IPS DF 4.7 (cell line): ENCODE data around the gene SLC51B.
"Not testable (repeated sequence)": the region's sequence is repeated elsewhere in the genome, so short reads cannot be mapped to it uniquely, and the experiment has no call there.

Source experiments
- DNase-seq: peaks from one replicate; pipeline ENCODE4 v3.0.0-alpha.2; 2013; ENCODE audit warnings: low spot score; ENCODE audit errors: extremely low read depth

The SLC51B gene

GRCh38 chr15:65041787-65042186, 3.4 kb upstream of the SLC51B start:
- no peak for DNase-seq

- no peak for DNase-seq
These were observed 2.3 kb upstream of the SLC51B start for GRCh38 chr15:65042776-65043327.

DNA sequence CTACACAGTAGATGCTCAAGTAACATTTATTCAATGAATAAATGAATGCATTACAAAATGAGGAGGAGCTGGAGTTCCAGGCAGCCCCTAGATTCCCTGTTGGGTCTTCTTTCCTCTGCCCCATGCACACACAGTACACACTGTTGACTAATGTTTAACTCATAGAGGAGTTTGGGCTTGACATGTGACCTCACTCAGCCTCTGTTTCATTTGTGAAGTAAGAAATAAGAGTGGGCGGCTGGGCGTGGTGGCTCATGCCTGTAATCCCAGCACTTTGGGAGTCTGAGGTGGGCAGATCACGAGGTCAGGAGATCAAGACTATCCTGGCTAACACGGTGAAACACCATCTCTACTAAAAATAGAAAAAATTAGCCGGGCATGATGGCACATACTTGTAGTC, 969 bp upstream of the SLC51B start:
- DNase-seq: not testable (repeated sequence)

GRCh38 chr15:65048241-65048640, 3.1 kb downstream of the SLC51B start:
- DNase-seq: no peak

DNA sequence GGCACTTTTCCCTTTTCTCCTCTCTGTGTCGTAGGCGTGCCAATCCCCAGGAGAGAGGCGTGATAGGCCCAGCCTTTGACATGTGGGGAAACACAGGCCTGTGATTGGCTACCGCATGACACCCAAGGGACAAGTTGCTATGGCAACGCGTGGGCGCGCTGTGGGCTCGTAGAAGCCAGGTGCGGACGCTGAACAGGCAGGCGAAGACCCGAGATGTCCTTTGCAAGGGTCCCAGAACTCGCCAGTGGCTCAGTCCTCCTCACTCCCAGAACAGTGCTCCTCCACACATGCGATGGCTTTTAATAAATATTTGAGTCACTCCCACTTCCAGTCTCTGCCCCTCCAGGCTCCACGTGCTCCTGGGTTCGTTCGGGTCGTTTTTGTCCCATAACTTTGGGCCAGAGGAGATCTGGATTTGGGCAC, 4.2 kb downstream of the SLC51B start:
- peak; percentile 90 for DNase-seq

- DNase-seq: no peak
These were observed 5.1 kb downstream of the SLC51B start for GRCh38 chr15:65050270-65050669.

DNA sequence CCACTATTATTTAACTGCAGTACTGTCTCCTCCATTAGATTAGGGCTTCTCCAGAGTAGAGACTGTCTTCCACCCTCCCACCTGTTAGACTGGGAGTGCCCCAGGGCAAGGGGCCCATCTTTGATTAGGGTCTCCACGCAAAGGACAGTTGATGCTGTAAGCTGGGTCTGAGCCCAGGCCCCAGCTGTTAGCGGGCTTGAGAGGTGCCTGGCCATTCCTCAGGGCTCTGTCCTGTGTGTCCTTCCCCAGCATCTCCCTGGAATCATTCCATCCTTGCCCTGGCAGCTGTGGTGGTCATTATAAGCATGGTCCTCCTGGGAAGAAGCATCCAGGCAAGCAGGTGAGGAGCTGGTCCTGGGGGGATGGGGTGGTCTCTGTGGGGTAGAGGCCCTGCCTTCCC, 6.1 kb downstream of the SLC51B start:
- no peak for DNase-seq

DNA sequence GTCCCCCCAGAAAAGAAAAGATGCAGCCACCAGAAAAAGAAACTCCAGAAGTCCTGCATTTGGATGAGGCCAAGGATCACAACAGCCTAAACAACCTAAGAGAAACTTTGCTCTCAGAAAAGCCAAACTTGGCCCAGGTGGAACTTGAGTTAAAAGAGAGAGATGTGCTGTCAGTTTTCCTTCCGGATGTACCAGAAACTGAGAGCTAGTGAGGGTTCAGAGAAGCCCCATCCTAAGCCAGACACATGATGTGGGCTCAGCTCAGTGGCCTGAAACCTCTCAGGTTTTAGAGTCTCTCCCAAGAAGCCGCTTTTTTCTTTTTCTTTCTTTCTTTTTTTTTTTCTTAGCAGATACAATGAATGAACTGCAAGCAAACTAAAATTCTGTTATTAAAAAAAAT, 7.8 kb downstream of the SLC51B start:
- no peak for DNase-seq

DNA sequence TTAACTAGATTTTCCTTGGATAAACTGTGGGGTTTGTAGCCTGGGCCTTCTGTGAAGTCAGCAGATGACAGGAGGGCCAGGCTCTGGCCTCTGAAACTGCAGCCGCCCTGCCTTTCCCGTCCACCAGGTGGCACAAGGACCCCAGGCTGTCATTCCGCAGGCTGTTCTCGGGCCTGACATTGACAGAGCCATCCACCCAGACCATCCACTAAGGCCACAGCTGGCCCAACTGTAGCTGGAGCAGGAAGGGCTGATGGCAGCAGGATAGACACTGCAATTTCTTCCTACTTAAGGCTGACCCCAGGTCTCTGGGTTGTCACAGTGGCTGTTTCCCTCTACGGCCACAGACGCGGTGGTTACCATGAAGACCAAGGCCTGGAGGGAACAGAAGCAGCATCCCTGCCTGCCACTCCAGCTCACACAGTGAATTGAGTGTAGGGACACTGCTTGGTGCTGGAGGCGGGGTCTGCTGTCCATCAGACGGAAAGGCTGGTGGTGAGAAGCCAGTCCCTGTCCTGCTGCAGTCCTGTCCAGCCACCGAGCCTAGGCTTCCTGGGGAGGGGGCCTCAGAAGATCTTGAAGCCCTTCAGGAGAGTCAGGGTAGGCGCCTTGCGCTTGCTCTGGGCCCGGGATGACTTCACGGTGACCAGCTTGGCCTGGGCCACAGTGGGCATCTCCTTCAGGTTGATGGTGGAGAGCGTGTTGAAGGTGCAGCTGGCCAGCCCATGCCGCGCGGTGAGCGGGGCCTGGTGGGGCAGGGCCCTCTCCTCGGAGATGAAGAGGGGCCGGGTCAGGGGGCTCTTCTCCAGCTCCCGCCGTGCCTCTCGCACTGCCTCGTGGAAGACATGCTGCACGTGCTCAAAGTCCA, 9.4 kb downstream of the SLC51B start:
- no peak for DNase-seq

DNA sequence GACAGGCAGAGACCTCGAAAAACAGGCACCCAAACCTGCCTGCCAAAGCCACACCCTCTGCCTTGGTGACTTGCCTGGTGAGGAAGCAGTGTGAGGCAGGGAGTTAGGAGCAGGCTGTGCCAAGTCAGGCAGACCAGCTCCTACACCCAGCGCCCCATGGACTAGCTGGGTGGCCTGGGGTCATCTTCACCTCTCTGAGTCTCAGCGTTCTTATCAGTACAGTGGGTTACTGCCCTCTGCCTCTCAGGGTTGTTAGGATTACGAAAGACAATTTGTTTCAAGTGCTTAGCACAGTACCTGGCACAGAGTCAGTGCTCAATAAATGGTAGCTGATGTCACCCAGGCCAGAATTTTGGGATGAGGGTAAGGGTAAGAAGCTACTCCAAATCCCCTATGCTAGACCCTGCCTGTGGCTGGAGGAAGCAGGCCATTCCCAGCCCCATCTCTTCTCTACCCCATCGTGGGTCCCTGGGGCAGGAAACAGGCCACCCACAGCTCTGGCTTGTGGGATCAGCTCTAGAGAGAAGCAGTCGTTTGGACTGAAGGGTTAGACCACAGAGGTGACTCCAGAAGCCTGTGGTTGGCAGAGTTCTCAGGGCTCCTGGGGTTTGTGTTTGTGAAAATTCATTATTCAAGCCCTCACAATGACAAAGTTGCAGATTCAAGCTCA, 10.1 kb downstream of the SLC51B start:
- DNase-seq: no peak

- DNase-seq: no peak
These were observed 10.9 kb downstream of the SLC51B start for GRCh38 chr15:65056106-65056505.

DNA sequence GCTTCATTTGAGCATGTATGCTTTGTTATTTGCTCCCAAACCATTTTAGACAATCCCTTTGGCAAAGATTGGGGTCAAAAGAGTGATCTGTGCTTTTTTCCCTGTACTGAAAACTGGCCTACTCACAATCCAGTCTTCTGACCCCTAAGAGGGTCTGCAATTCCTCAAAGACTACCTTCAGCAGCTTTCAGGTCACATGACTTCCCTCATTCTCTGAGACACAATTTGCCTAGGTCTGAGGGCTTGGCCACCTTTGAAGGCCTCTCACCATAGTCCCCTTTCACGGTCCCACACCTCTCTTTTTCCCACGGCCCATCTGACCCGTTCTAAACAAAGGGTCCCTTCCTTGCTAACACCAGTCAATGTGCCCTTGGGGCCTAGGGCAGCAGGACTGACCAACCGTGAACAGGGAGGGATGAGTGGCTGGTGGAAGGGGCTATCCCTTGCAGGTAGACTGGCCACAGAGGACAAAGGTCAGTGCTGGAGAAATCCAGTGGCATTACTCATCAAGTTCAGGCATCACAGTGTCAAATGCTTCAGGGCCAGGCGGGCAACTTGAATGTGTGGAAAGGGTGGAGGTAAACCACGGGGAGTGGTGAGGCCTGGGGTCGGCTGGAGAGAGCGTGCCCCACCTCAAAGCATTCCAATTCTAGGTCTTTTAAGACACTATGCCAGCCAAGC, 11.8 kb downstream of the SLC51B start:
- DNase-seq: no peak

DNA sequence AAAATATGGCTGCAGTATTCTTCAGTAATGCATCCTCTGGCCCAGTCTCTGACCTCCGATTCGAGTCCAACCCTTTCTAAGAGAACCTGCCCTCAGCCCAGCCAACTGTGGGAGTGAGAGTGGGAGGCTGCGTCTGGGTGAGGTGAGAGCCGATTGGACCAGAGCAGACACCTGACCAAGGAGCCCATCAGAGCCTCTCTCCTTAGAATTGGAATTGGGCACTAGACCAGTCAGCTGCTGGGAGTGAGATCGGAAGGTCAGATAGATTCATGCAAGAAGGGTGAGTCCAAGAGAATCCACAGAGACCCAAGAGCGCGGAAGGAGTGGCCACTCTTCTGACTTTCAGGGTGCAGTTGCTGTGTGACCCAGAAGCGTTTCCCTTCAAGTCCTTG, 12.4 kb downstream of the SLC51B start:
- DNase-seq: no peak

- no peak for DNase-seq
These were observed 13.5 kb downstream of the SLC51B start for GRCh38 chr15:65058394-65059368.

DNA sequence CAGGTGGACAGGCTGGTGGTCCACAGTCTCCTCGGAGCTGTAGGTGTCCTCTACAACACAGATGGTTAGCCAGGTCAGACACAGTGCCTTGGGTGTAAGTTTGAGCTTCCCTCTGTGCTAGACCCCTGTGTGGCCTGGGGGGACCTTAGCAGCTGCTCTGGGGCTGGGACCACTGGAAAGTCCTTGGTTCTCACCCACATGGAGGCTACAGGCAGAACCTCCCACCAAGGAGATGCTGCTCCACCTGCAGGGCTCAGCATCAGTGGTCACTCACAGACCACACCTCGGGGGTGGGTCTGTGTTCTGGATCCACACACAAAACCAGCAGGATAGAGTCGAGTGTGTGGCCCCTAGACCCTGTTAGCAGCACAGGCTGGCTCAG, 14.2 kb downstream of the SLC51B start:
- DNase-seq: no peak

DNA sequence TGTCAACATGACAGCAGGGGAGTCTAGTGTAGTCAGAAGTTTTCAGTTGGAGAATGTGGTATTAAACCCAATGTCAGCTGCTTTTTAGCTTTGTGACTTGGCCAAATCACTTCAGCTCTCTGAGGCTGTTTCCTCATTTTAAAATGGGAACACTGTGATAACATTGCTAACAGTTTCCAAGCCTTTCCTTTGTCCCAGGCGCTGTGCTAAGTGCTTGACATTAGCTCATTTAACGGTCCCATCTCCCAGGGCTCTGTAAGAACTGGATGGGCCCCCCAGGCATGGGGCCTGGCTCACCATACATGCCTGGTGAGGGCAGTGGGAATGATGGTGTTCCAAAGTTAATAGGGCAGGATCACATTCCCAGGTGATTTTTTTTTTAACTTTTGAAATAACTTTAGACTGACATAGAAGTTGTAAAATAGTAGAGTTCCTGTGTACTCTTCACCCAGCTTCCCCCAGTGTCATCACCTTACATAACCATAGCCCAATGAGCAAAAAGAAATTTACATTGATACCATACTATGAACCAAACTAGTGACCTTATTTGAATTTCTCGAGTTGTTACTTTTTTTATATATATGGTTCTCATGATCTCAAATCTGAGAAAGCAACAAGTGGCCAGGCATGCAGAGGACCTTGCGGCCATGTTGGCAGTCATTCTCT, 14.9 kb downstream of the SLC51B start:
- DNase-seq: no peak

DNA sequence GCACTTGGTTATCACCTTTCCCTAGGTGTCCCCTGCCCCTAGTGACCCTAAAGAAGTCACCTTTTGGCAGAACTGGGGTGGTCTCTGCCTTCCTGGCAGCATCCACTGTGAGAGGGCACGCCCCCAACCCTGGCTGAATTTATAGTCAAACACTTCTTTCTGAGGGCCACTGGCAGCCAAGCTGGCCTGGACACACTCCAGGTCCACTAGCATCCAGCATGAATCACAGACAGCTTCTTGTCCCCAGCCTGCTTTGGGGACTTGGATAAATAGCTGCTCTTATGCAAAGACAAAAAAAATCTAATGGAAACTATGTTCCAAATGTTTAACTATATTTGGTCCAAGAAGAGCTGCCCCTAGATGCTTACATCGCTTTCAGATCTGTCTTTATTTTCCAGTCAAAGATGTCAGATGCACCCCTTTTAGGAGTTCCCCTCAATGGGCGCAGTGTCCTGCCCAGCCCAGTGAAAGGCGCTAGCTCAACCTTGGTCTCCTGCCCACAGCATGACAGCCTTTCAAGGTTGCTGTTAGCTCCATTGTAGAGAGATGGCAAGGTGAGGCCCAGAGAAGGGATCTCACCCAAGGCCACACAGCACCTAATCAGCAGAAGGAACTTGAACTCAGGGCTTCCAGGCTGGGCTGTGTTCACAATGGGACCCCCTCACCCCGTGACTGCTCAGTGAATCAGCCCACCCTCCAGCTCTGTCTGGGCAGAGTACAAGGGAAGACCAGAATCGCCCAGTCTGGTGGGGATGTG, 15.6 kb downstream of the SLC51B start:
- no peak for DNase-seq

GRCh38 chr15:65062061-65062460, 16.9 kb downstream of the SLC51B start:
- DNase-seq: no peak

DNA sequence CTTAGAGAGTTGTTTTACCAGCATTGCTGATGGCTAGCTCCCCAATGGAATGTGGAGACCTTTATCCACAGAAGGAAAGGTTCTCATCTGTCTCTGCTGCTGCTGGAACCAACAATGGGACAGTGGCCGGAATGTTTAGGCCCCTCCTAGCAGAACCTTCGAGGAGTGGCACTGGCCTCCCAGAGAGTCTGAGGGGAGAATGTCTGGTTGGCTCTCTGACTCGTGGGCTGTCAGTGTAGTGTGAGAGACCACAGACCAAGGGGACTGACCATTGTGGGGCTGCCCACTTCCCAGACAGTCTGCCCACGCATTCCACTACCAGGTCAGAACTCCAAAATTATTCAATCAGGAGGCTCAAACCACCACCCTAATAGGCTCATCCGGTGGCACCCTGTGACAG, 17.5 kb downstream of the SLC51B start:
- no peak for DNase-seq
